Measurements from ENCODE around the gene SCRT2.
A peak's percentile ranks its signal among the peaks of the same experiment; 100 is the strongest.
"Not testable (repeated sequence)": the region's sequence is repeated elsewhere in the genome, so short reads cannot be mapped to it uniquely, and the experiment has no call there.

The SCRT2 gene

GRCh38 chr20:675453-676314 lies at the start of gene SCRT2:
SCRT2 (minus strand) TSS chr20:675802; CDS start chr20:675601, 201 bp downstream.
- DNase-seq: no peak

- DNase-seq: not testable (repeated sequence)
These were observed 49.2 kb upstream of the SCRT2 start for GRCh38 chr20:724797-725196.

- peak; percentile 28 for DNase-seq
These were observed 48.2 kb upstream of the SCRT2 start for GRCh38 chr20:723756-724155.

GRCh38 chr20:722822-723644 lies 47.4 kb upstream of the SCRT2 start:
- DNase-seq: no peak

- no peak for DNase-seq
These were observed 46.3 kb upstream of the SCRT2 start for GRCh38 chr20:721876-722275.

GRCh38 chr20:719816-720215 lies 44.2 kb upstream of the SCRT2 start:
- no peak for DNase-seq

- DNase-seq: no peak
These were observed 43.5 kb upstream of the SCRT2 start for GRCh38 chr20:719068-719467.

- no peak for DNase-seq
These were observed 42.2 kb upstream of the SCRT2 start for GRCh38 chr20:717832-718231.

- no peak for DNase-seq
These were observed 41.7 kb upstream of the SCRT2 start for GRCh38 chr20:717271-717670.

- no peak for DNase-seq
These were observed 38.9 kb upstream of the SCRT2 start for GRCh38 chr20:714453-714852.

- no peak for DNase-seq
These were observed 36.0 kb upstream of the SCRT2 start for GRCh38 chr20:711576-711975.

GRCh38 chr20:710780-711450 lies 35.3 kb upstream of the SCRT2 start:
- DNase-seq: no peak

GRCh38 chr20:709991-710779 lies 34.6 kb upstream of the SCRT2 start:
- DNase-seq: peak; percentile 33

GRCh38 chr20:709423-709822 lies 33.8 kb upstream of the SCRT2 start:
- DNase-seq: peak; percentile 94

- no peak for DNase-seq
These were observed 33.4 kb upstream of the SCRT2 start for GRCh38 chr20:708956-709355.

- DNase-seq: no peak
These were observed 32.0 kb upstream of the SCRT2 start for GRCh38 chr20:707451-708110.

GRCh38 chr20:706366-706885 lies 30.8 kb upstream of the SCRT2 start:
- no peak for DNase-seq

- no peak for DNase-seq
These were observed 29.1 kb upstream of the SCRT2 start for GRCh38 chr20:704726-705125.

- no peak for DNase-seq
These were observed 27.8 kb upstream of the SCRT2 start for GRCh38 chr20:703426-703825.

GRCh38 chr20:703006-703405 lies 27.4 kb upstream of the SCRT2 start:
- no peak for DNase-seq

- DNase-seq: no peak
These were observed 26.0 kb upstream of the SCRT2 start for GRCh38 chr20:701401-702129.
